Activated CD8-positive, alpha-beta memory T cell treated with anti-CD3 and anti-CD28 coated beads for 4 hours (primary cell): ENCODE data around the gene CTNNA2.

ENCODE experiments used
- DNase-seq, 2 donors: peaks; one replicate each; pipeline ENCODE4 v3.0.0-alpha.2; 2020; ENCODE audit warnings: low read depth in 2 of 2

The CTNNA2 gene

GRCh38 chr2:80475970-80476369 is 963.1 kb downstream of the CTNNA2 start:
- DNase-seq: no peak

- DNase-seq: no peak
These were observed 963.8 kb downstream of the CTNNA2 start for GRCh38 chr2:80476535-80477117.

GRCh38 chr2:80482276-80482675 is 969.4 kb downstream of the CTNNA2 start:
- no peak for DNase-seq

- DNase-seq: no peak
These were observed 976.9 kb downstream of the CTNNA2 start for GRCh38 chr2:80489717-80490116.

GRCh38 chr2:80490964-80491363 is 978.1 kb downstream of the CTNNA2 start:
- no peak for DNase-seq

- no peak for DNase-seq
These were observed 983.5 kb downstream of the CTNNA2 start for GRCh38 chr2:80496346-80496745.

- no peak for DNase-seq
These were observed 983.9 kb downstream of the CTNNA2 start for GRCh38 chr2:80496775-80497174.

- DNase-seq: no peak
These were observed 986.2 kb downstream of the CTNNA2 start for GRCh38 chr2:80499095-80499494.

- DNase-seq: no peak
These were observed 989.2 kb downstream of the CTNNA2 start for GRCh38 chr2:80501874-80502624.

GRCh38 chr2:80506563-80506962 is 993.7 kb downstream of the CTNNA2 start:
- no peak for DNase-seq

GRCh38 chr2:80510716-80511115 is 997.9 kb downstream of the CTNNA2 start:
- no peak for DNase-seq

GRCh38 chr2:80515964-80516363 is 1003.1 kb downstream of the CTNNA2 start:
- DNase-seq: no peak

GRCh38 chr2:80517316-80517715 is 1004.5 kb downstream of the CTNNA2 start:
- DNase-seq: no peak

GRCh38 chr2:80519121-80519643 is 1006.3 kb downstream of the CTNNA2 start:
- no peak for DNase-seq

- DNase-seq: no peak
These were observed 1006.9 kb downstream of the CTNNA2 start for GRCh38 chr2:80519699-80520291.

- no peak for DNase-seq
These were observed 1012.3 kb downstream of the CTNNA2 start for GRCh38 chr2:80525152-80525551.

- DNase-seq: no peak
These were observed 1014.3 kb downstream of the CTNNA2 start for GRCh38 chr2:80527119-80527518.

- DNase-seq: no peak
These were observed 1016.8 kb downstream of the CTNNA2 start for GRCh38 chr2:80529466-80530165.

GRCh38 chr2:80530442-80531064 is 1017.7 kb downstream of the CTNNA2 start:
- no peak for DNase-seq

- DNase-seq: no peak
These were observed 1018.5 kb downstream of the CTNNA2 start for GRCh38 chr2:80531319-80531718.

GRCh38 chr2:80545420-80546210 is 1032.8 kb downstream of the CTNNA2 start:
- DNase-seq: no peak
